GM18526 (cell line): ENCODE results near the gene C11orf86.

Source experiments
- POLR2A ChIP-seq: IDR thresholded peaks from 3 replicates; pipeline ENCODE4 v1.6.1; 2011; ENCODE audit not compliant: insufficient read length; ENCODE audit errors: extremely low read depth

C11orf86 gene

GRCh38 chr11:66974724-66975404, at the start of gene C11orf86:
TSS of gene C11orf86 (plus strand) at chr11:66975304. CDS start at chr11:66975363, 59 bp downstream.
- no peak for TF ChIP-seq POLR2A

- TF ChIP-seq POLR2A: no peak
These were observed 45.4 kb upstream of the C11orf86 start for GRCh38 chr11:66929753-66930152.

- TF ChIP-seq POLR2A: no peak
These were observed 42.6 kb upstream of the C11orf86 start for GRCh38 chr11:66932543-66932942.

- TF ChIP-seq POLR2A: no peak
These were observed 41.6 kb upstream of the C11orf86 start for GRCh38 chr11:66933531-66933930.

GRCh38 chr11:66934950-66935779, 39.9 kb upstream of the C11orf86 start:
- TF ChIP-seq POLR2A: no peak

GRCh38 chr11:66936311-66936711, 38.8 kb upstream of the C11orf86 start:
- TF ChIP-seq POLR2A: no peak

- no peak for TF ChIP-seq POLR2A
These were observed 37.8 kb upstream of the C11orf86 start for GRCh38 chr11:66937193-66937733.

- no peak for TF ChIP-seq POLR2A
These were observed 36.4 kb upstream of the C11orf86 start for GRCh38 chr11:66938582-66939135.

- TF ChIP-seq POLR2A: no peak
These were observed 25.0 kb upstream of the C11orf86 start for GRCh38 chr11:66950112-66950535.

GRCh38 chr11:66951135-66951534, 24.0 kb upstream of the C11orf86 start:
- no peak for TF ChIP-seq POLR2A

GRCh38 chr11:66951927-66952337, 23.2 kb upstream of the C11orf86 start:
- no peak for TF ChIP-seq POLR2A

- no peak for TF ChIP-seq POLR2A
These were observed 21.8 kb upstream of the C11orf86 start for GRCh38 chr11:66953081-66953833.

GRCh38 chr11:66956689-66957290, 18.3 kb upstream of the C11orf86 start:
- TF ChIP-seq POLR2A: no peak

GRCh38 chr11:66957971-66958231, 17.2 kb upstream of the C11orf86 start:
- TF ChIP-seq POLR2A: no peak
